H1 (cell line): Measurements from ENCODE around the gene KIR2DL4. TPM values are rescaled to one million over a fixed set of nuclear protein-coding genes. Genes with fewer than 3 reads are reported as not detected.
"Not testable (repeated sequence)": the region's sequence is repeated elsewhere in the genome, so short reads cannot be mapped to it uniquely, and the experiment has no call there.

Source experiments
- CTCF ChIA-PET: fragments of 300-600 bp; sonication (Branson Sonifier 250); formaldehyde crosslinking; loops from one replicate; lab custom pipeline; 2021; ENCODE audit not compliant: partially characterized antibody; lab: Charles Lee
- POLR2A ChIA-PET: fragments of 300-600 bp; sonication (Branson Sonifier 250); formaldehyde crosslinking; loops from one replicate; lab custom pipeline; 2021; ENCODE audit warnings: inconsistent platforms; ENCODE audit not compliant: partially characterized antibody; lab: Charles Lee
- DNase-seq, 2 experiments: peaks; one replicate each; pipeline versions ENCODE4 v3.0.0 to v3.0.0-alpha.2; 2010 to 2022; ENCODE audit warnings: low spot score in 2 of 2, low read depth in 1 of 2, mixed read lengths in 1 of 2
- FAIRE-seq: peaks from 2 replicates; lab custom pipeline; 2011; peaks lifted over from hg19 to GRCh38; lab: Jason Lieb, UNC
- H2AFZ ChIP-seq: 2 replicates; pipeline ENCODE4 v1.8.1; 2012; ENCODE audit warnings: low read length, inconsistent platforms
- H2AK5ac ChIP-seq: 2 replicates; pipeline ENCODE4 v1.6.1; 2013; ENCODE audit warnings: low read depth, low read length
- H2BK120ac ChIP-seq: replicated peaks from 2 replicates; pipeline ENCODE3; 2013; ENCODE audit warnings: low read depth, low read length, inconsistent platforms
- H2BK12ac ChIP-seq: 2 replicates; pipeline ENCODE4 v1.6.1; 2013; ENCODE audit warnings: low read depth, low read length
- H2BK15ac ChIP-seq: 2 replicates; pipeline ENCODE4 v1.6.1; 2013; ENCODE audit warnings: low read length
- H2BK20ac ChIP-seq: 2 replicates; pipeline ENCODE4 v1.6.1; 2013; ENCODE audit warnings: low read length
- H2BK5ac ChIP-seq: 2 replicates; pipeline ENCODE4 v1.6.1; 2013; ENCODE audit warnings: low read depth, low read length
- H3K14ac ChIP-seq: 2 replicates; pipeline ENCODE4 v1.6.1; 2013; ENCODE audit warnings: inconsistent platforms; ENCODE audit not compliant: insufficient read length
- H3K18ac ChIP-seq: 2 replicates; pipeline ENCODE4 v1.6.1; 2013; ENCODE audit warnings: low read length; ENCODE audit errors: extremely low read depth
- H3K23ac ChIP-seq: 2 replicates; pipeline ENCODE4 v1.6.1; 2013; ENCODE audit warnings: inconsistent platforms; ENCODE audit not compliant: insufficient read length
- H3K23me2 ChIP-seq: 2 replicates; pipeline ENCODE4 v1.6.1; 2013; ENCODE audit warnings: low read depth, low read length
- H3K27ac ChIP-seq: 2 replicates; pipeline ENCODE4 v1.6.1; 2011; ENCODE audit warnings: low read depth, low read length, inconsistent platforms
- H3K27me3 ChIP-seq, 4 experiments: replicated peaks in 1 of 4; 1 replicate in 1 of 4; 2 replicates in 3 of 4; pipeline versions ENCODE4 v1.6.1 to v1.8.1; 2011 to 2013; ENCODE audit warnings: low read length in 3 of 4, mild to moderate bottlenecking in 3 of 4, inconsistent platforms in 2 of 4, mixed read lengths in 2 of 4, moderate library complexity in 1 of 4; ENCODE audit not compliant: control insufficient read depth in 3 of 4, insufficient read depth in 3 of 4; ENCODE audit errors: extremely low read depth in 1 of 4
- H3K36me3 ChIP-seq, 4 experiments: 2 replicates each; pipeline versions ENCODE4 v1.6.1 to v1.8.1; 2011 to 2013; ENCODE audit warnings: mild to moderate bottlenecking in 4 of 4, low read length in 3 of 4, moderate library complexity in 2 of 4, control low read depth in 1 of 4, inconsistent platforms in 1 of 4; ENCODE audit not compliant: insufficient read depth in 4 of 4, control insufficient read depth in 2 of 4
- H3K4ac ChIP-seq: replicated peaks from 2 replicates; pipeline ENCODE3; 2013; ENCODE audit warnings: low read length, low read depth, mixed read lengths, inconsistent platforms; ENCODE audit not compliant: insufficient read length
- H3K4me1 ChIP-seq, 4 experiments: replicated peaks in 1 of 4; 1 replicate in 1 of 4; 2 replicates in 3 of 4; pipeline versions ENCODE4 v1.6.1 to v1.8.1; 2011 to 2013; ENCODE audit warnings: low read length in 3 of 4, inconsistent platforms in 2 of 4, mixed read lengths in 1 of 4; ENCODE audit not compliant: insufficient read depth in 4 of 4, control insufficient read depth in 3 of 4
- H3K4me2 ChIP-seq, 2 experiments: 2 replicates each; pipeline versions ENCODE4 v1.6.1 to v1.8.1; 2011 to 2013; ENCODE audit warnings: low read depth in 2 of 2, low read length in 2 of 2, control low read depth in 1 of 2, inconsistent platforms in 1 of 2, mild to moderate bottlenecking in 1 of 2; ENCODE audit not compliant: insufficient read depth in 1 of 2
- H3K4me3 ChIP-seq, 4 experiments: fragments of 200-600, 300-600 bp in 1 of 4; sonication (generic), shearing (Covaris generic), sonication (Bioruptor Twin) in 1 of 4; 2 replicates each; pipeline versions ENCODE4 v1.5.1 to v1.8.1; 2011 to 2016; ENCODE audit warnings: low read length in 4 of 4, low read depth in 3 of 4, control low read depth in 2 of 4, inconsistent platforms in 2 of 4, mild to moderate bottlenecking in 2 of 4, mixed read lengths in 1 of 4, moderate library complexity in 1 of 4; ENCODE audit not compliant: insufficient read depth in 2 of 4; ENCODE audit errors: extremely low read depth in 1 of 4
- H3K56ac ChIP-seq: replicated peaks from 2 replicates; pipeline ENCODE3; 2013; ENCODE audit warnings: low read depth, mild to moderate bottlenecking, mixed read lengths, low read length, inconsistent platforms; ENCODE audit not compliant: insufficient read length
- H3K79me1 ChIP-seq: 2 replicates; pipeline ENCODE4 v1.6.1; 2013; ENCODE audit warnings: low read depth, low read length, control low read depth
- H3K79me2 ChIP-seq, 2 experiments: 2 replicates each; pipeline versions ENCODE4 v1.6.1 to v1.8.1; 2012 to 2013; ENCODE audit warnings: low read length in 2 of 2, mild to moderate bottlenecking in 2 of 2, inconsistent platforms in 1 of 2; ENCODE audit not compliant: insufficient read depth in 2 of 2, control insufficient read depth in 1 of 2
- H3K9ac ChIP-seq, 4 experiments: replicated peaks in 1 of 4; 1 replicate in 1 of 4; 2 replicates in 3 of 4; pipeline versions ENCODE4 v1.6.1 to v1.8.1; 2011 to 2013; ENCODE audit warnings: low read depth in 3 of 4, low read length in 3 of 4, control low read depth in 2 of 4, mild to moderate bottlenecking in 2 of 4, moderate library complexity in 2 of 4, inconsistent platforms in 1 of 4; ENCODE audit errors: extremely low read depth in 1 of 4
- H3K9me3 ChIP-seq, 2 experiments: 2 replicates each; pipeline versions ENCODE4 v1.6.1 to v1.8.1; 2012 to 2013; ENCODE audit warnings: mild to moderate bottlenecking in 2 of 2, moderate library complexity in 2 of 2, control low read depth in 1 of 2, inconsistent platforms in 1 of 2, low read depth in 1 of 2, low read length in 1 of 2, mixed read lengths in 1 of 2; ENCODE audit not compliant: insufficient read depth in 2 of 2
- H4K20me1 ChIP-seq, 2 experiments: replicated peaks in 1 of 2; 2 replicates each; pipeline versions ENCODE3 to v1.8.1; 2011 to 2013; ENCODE audit warnings: inconsistent platforms in 2 of 2, low read length in 2 of 2, mild to moderate bottlenecking in 1 of 2; ENCODE audit not compliant: insufficient read depth in 2 of 2, control insufficient read depth in 1 of 2
- H4K5ac ChIP-seq: 2 replicates; pipeline ENCODE4 v1.6.1; 2013; ENCODE audit warnings: low read length, low read depth, mixed read lengths, inconsistent platforms; ENCODE audit not compliant: insufficient read length
- H4K8ac ChIP-seq: 2 replicates; pipeline ENCODE4 v1.8.0; 2013; ENCODE audit warnings: mild to moderate bottlenecking, moderate library complexity, low read length, inconsistent platforms; ENCODE audit not compliant: insufficient read depth; ENCODE audit errors: extremely low read depth
- H4K91ac ChIP-seq: replicated peaks from 2 replicates; pipeline ENCODE3; 2013; ENCODE audit warnings: low read length, mixed read lengths, inconsistent platforms; ENCODE audit not compliant: insufficient read length
- WGBS, 2 experiments: shearing (Covaris generic) in 1 of 2; methylation state at CpG; one replicate each; pipeline versions ENCODE4 v1.1.6 to v1.1.7; 2013 to 2015; ENCODE audit warnings: low lambda C conversion rate in 2 of 2, mixed read lengths in 2 of 2, inconsistent platforms in 1 of 2, low coverage in 1 of 2, missing lambda C conversion rate in 1 of 2; ENCODE audit not compliant: insufficient replicate concordance in 2 of 2, insufficient coverage in 1 of 2, insufficient read length in 1 of 2; ENCODE audit errors: extremely low coverage in 1 of 2, missing lambda C conversion rate in 1 of 2; 5-methylcytosine and 5-hydroxymethylcytosine counted together
- polyA plus RNA-seq, 7 experiments: library from polyadenylated mRNA; depleted of rRNA in 3 of 7; stranded (reverse) in 5 of 7; unstranded in 2 of 7; fragments of >200 nt in 5 of 7; fragments of 200-250 nt in 2 of 7; gene quantifications; 1 replicate in 5 of 7; 2 replicates in 1 of 7; 4 replicates in 1 of 7; pipeline versions ENCODE4 v1.2.1 to v1.2.3, GENCODE V29; 2011 to 2013; ENCODE audit warnings: missing spikeins in 2 of 7, mixed read lengths in 2 of 7
- total RNA-seq: library from RNA; stranded (reverse); fragmentation: NEBNext Ultra II Directional; extraction: Animal tissue kit (Norgen Biotek cat#: 25700); gene quantifications from 2 replicates; pipeline ENCODE4 v1.2.1, GENCODE V29; 2021

Gene KIR2DL4
- total and polyA plus RNA-seq, 2 of the 8 experiments (the other 6 are each of a cell fraction or from before 2014, with no cell fraction given), result not detected

- H4K5ac ChIP-seq, DNase-seq, H3K27me3 ChIP-seq, H3K18ac ChIP-seq, FAIRE-seq, H3K79me1 ChIP-seq, H2AFZ ChIP-seq, H2AK5ac ChIP-seq, H3K27ac ChIP-seq, H3K4me3 ChIP-seq, H3K23me2 ChIP-seq, H2BK20ac ChIP-seq, H3K4me2 ChIP-seq, H3K4ac ChIP-seq, H4K20me1 ChIP-seq, POLR2A ChIA-PET, H3K14ac ChIP-seq, H2BK5ac ChIP-seq, H3K56ac ChIP-seq, H3K79me2 ChIP-seq, H2BK120ac ChIP-seq, H4K91ac ChIP-seq, H4K8ac ChIP-seq, H3K36me3 ChIP-seq, H2BK15ac ChIP-seq, H2BK12ac ChIP-seq, CTCF ChIA-PET, H3K4me1 ChIP-seq, H3K9ac ChIP-seq, H3K23ac ChIP-seq: not testable (repeated sequence)
- peaks cover 55 to 70% of the 10 kb centered on the region in 2 experiments for H3K9me3 ChIP-seq
- 94% methylated on average over 12 of the region's 16 CpGs; no CpG with 5 or more reads in 1 of the 2 experiments for WGBS, 2 experiments
Measured at GRCh38 chr19:54850061-54850640, 46.7 kb downstream of the KIR2DL4 start, which contains the start of gene KIR3DL2. Gene KIR3DL2 (plus strand): TSS chr19:54850443. CDS start chr19:54850476, 33 bp downstream.
